Lung (tissue), 12 donors: ENCODE data around the gene RETREG1. TPM values are rescaled to one million over a fixed set of nuclear protein-coding genes. Genes with fewer than 3 reads are reported as not detected.

Source experiments
- ATAC-seq: fragments of 200-7000 bp; cut with Tn5 transposase; one replicate; pipeline ENCODE4 v1.9.1; 2020; ENCODE audit warnings: moderate number of reproducible peaks; ENCODE audit not compliant: insufficient read depth, low FRiP score
- DNase-seq, 3 donors: peaks; one replicate each; pipeline ENCODE4 v3.0.0-alpha.2; 2013 to 2017
- H3K27ac ChIP-seq, 2 donors: one replicate each; pipeline ENCODE4 v1.5.1; 2013; ENCODE audit warnings: mild to moderate bottlenecking in 2 of 2, moderate library complexity in 2 of 2, control low read depth in 1 of 2, inconsistent platforms in 1 of 2, low read depth in 1 of 2, low read length in 1 of 2
- H3K27me3 ChIP-seq, 3 donors: one replicate each; pipeline ENCODE4 v1.5.1; 2013; ENCODE audit warnings: low read length in 2 of 3; ENCODE audit not compliant: control insufficient read depth in 3 of 3, insufficient read depth in 3 of 3
- H3K36me3 ChIP-seq, 4 donors: one replicate each; pipeline ENCODE4 v1.5.1; 2013; ENCODE audit warnings: low read length in 4 of 4, mild to moderate bottlenecking in 1 of 4, moderate library complexity in 1 of 4; ENCODE audit not compliant: control insufficient read depth in 4 of 4, insufficient read depth in 4 of 4
- H3K4me1 ChIP-seq, 5 donors: one replicate each; pipeline ENCODE4 v1.5.1; 2013; ENCODE audit warnings: low read length in 5 of 5, mild to moderate bottlenecking in 2 of 5, moderate library complexity in 1 of 5; ENCODE audit not compliant: control insufficient read depth in 5 of 5, insufficient read depth in 5 of 5
- H3K4me3 ChIP-seq: one replicate; pipeline ENCODE4 v1.5.1; 2013; ENCODE audit warnings: mild to moderate bottlenecking, control low read depth, moderate library complexity
- H3K9ac ChIP-seq, 2 donors: one replicate each; pipeline ENCODE4 v1.5.1; 2013; ENCODE audit warnings: low read length in 2 of 2, control low read depth in 1 of 2; ENCODE audit not compliant: insufficient read depth in 1 of 2
- H3K9me3 ChIP-seq, 4 donors: one replicate each; pipeline ENCODE4 v1.5.1; 2013; ENCODE audit warnings: low read length in 3 of 4, mild to moderate bottlenecking in 1 of 4, moderate library complexity in 1 of 4; ENCODE audit not compliant: control insufficient read depth in 4 of 4, insufficient read depth in 3 of 4
- CTCF ChIP-seq: IDR thresholded peaks from 2 replicates; pipeline ENCODE4 v1.5.1; 2012; ENCODE audit warnings: mild to moderate bottlenecking; ENCODE audit errors: control extremely low read depth, extremely low read depth
- WGBS, 2 donors: extraction: QIAGEN DNeasy Blood & Tissue Kit; methylation state at CpG; one replicate each; pipeline ENCODE4 v1.1.7; 2013; 5-methylcytosine and 5-hydroxymethylcytosine counted together
- polyA plus RNA-seq, 2 donors: library from polyadenylated mRNA; stranded (reverse); fragments of 200-250 nt; gene quantifications; one replicate each; pipeline ENCODE4 v1.2.1, GENCODE V29; 2013
- total RNA-seq, 2 donors: library from RNA; depleted of rRNA in 1 of 2; stranded (reverse); fragments of >200 nt in 1 of 2; gene quantifications; one replicate each; pipeline ENCODE4 v1.2.1, GENCODE V29; 2014 to 2021
- donor health status: control.
- donor health status: control.
- donor health status: Bipolar disorder and iron deficiency.
- donor health status: healthy.
- donor health status: DM: yes; HTN: yes; CAD: no.

Gene RETREG1
- total and polyA plus RNA-seq, 4 donors = 6.8 to 19.5 (median 9.6) TPM

GRCh38 chr5:16664368-16664767 lies 47.6 kb upstream of the RETREG1 start:
- DNase-seq = no peak
- H3K4me1 ChIP-seq = peaks cover 0 to 51% (median 7%) of the 10 kb centered on the region in 5 donors
- ATAC-seq = no peak
- H3K27ac ChIP-seq = no peak overlapping the region
- no peak overlapping the region for H3K4me3 ChIP-seq
- H3K27me3 ChIP-seq = no peaks in the 10 kb centered on the region
- no peak overlapping the region for H3K9ac ChIP-seq
- no peak for TF ChIP-seq CTCF
- peaks cover 0 to 33% (median 19%) of the 10 kb centered on the region in 4 donors for H3K36me3 ChIP-seq
- 95 to 96% methylated on average over 5 of the region's 5 CpGs for WGBS, 2 donors
- no peaks in the 10 kb centered on the region for H3K9me3 ChIP-seq

GRCh38 chr5:16663840-16664239 lies 47.0 kb upstream of the RETREG1 start:
- no peak for TF ChIP-seq CTCF
- H3K4me1 ChIP-seq = peaks cover 0 to 46% (median 7%) of the 10 kb centered on the region in 5 donors
- H3K36me3 ChIP-seq = peaks cover 0 to 33% (median 19%) of the 10 kb centered on the region in 4 donors
- H3K9me3 ChIP-seq = no peaks in the 10 kb centered on the region
- H3K4me3 ChIP-seq = no peak overlapping the region
- DNase-seq (no peak), ATAC-seq (no peak)
- no peak overlapping the region for H3K27ac ChIP-seq
- H3K9ac ChIP-seq = no peak overlapping the region
- 78 to 79% methylated on average over 4 of the region's 4 CpGs for WGBS, 2 donors
- no peaks in the 10 kb centered on the region for H3K27me3 ChIP-seq

DNA sequence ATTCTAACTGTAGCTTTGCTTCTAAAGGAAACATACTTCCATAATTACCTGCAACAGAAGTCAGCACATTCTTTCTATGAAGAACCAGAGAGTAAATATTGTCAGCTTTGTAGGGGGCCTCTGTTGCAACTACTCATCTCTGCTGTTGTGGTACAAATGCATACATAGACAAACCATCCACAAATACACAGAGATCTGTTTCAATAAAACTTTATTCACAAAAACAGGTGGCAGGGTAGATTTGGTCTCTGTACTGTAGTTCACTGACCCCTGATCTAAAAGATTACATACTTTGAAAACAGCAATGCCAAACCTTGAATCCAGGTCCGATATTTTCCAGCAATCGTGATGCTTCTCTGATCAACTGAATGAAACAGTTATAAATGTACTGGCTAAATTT lies 44.9 kb upstream of the RETREG1 start:
- peaks cover 0 to 24% (median 0%) of the 10 kb centered on the region in 5 donors for H3K4me1 ChIP-seq
- peaks cover 0 to 2% (median 0%) of the 10 kb centered on the region in 4 donors for H3K9me3 ChIP-seq
- peaks cover 0 to 17% (median 8%) of the 10 kb centered on the region in 4 donors for H3K36me3 ChIP-seq
- no peak overlapping the region for H3K4me3 ChIP-seq
- H3K27me3 ChIP-seq = no peaks in the 10 kb centered on the region
- WGBS, 2 donors = 95 to 96% methylated on average over 2 of the region's 2 CpGs
- H3K27ac ChIP-seq = no peak overlapping the region
- no peak for ATAC-seq
- DNase-seq = no peak
- TF ChIP-seq CTCF = no peak
- no peak overlapping the region for H3K9ac ChIP-seq

GRCh38 chr5:16660982-16661381 lies 44.2 kb upstream of the RETREG1 start:
- Histone ChIP-seq H3K27ac (no peak overlapping the region), H3K4me1 (peaks cover 0 to 17% (median 0%) of the 10 kb centered on the region in 5 donors), H3K36me3 (peaks cover 0 to 12% (median 6%) of the 10 kb centered on the region in 4 donors), H3K9ac (no peak overlapping the region), H3K9me3 (peaks cover 0 to 2% (median 0%) of the 10 kb centered on the region in 4 donors), H3K4me3 (no peak overlapping the region), H3K27me3 (no peaks in the 10 kb centered on the region)
- no peak for ATAC-seq
- TF ChIP-seq CTCF = no peak
- no peak for DNase-seq
- 90 to 93% methylated on average over 5 of the region's 5 CpGs for WGBS, 2 donors
